Muscle of back (tissue), 11 donors: ENCODE measurements around the gene PRIM1. TPM values are rescaled to one million over a fixed set of nuclear protein-coding genes. Genes with fewer than 3 reads are reported as not detected.
A peak's percentile ranks its signal among the peaks of the same experiment; 100 is the strongest.
"Not testable (repeated sequence)": the region's sequence is repeated elsewhere in the genome, so short reads cannot be mapped to it uniquely, and the experiment has no call there.

ENCODE experiments used
- DNase-seq, 3 donors: peaks; one replicate each; pipeline versions ENCODE4 v3.0.0 to v3.0.0-alpha.2; 2013
- polyA plus RNA-seq, 10 donors: library from polyadenylated mRNA; unstranded; fragments of 120-200 nt; gene quantifications; one replicate each; pipeline ENCODE4 v1.2.1, GENCODE V29; 2013; ENCODE audit not compliant: insufficient read length in 10 of 10

PRIM1 gene
- polyA plus RNA-seq, 10 donors, result 9.0 to 15.2 (median 11.6) TPM

- no peak for DNase-seq
Observed at GRCh38 chr12:56719056-56719455, 33.1 kb downstream of the PRIM1 start.

GRCh38 chr12:56718636-56719035 is 33.5 kb downstream of the PRIM1 start:
- DNase-seq, result no peak

GRCh38 chr12:56718149-56718548 is 34.0 kb downstream of the PRIM1 start:
- DNase-seq, result no peak

- DNase-seq, result no peak
Observed at GRCh38 chr12:56716933-56717880, 34.9 kb downstream of the PRIM1 start.

GRCh38 chr12:56716458-56716857 is 35.7 kb downstream of the PRIM1 start:
- no peak for DNase-seq

- no peak for DNase-seq
Observed at GRCh38 chr12:56715798-56716197, 36.3 kb downstream of the PRIM1 start.

- no peak for DNase-seq
Observed at GRCh38 chr12:56714431-56714929, 37.6 kb downstream of the PRIM1 start.

- DNase-seq, result no peak
Observed at GRCh38 chr12:56713345-56713744, 38.8 kb downstream of the PRIM1 start.

- no peak for DNase-seq
Observed at GRCh38 chr12:56709759-56710376, 42.3 kb downstream of the PRIM1 start.

GRCh38 chr12:56704522-56704921 is 47.6 kb downstream of the PRIM1 start:
- DNase-seq, result not testable (repeated sequence)

- DNase-seq, result no peak
Observed at GRCh38 chr12:56699020-56699661, 53.0 kb downstream of the PRIM1 start.

- DNase-seq, result peak in 1 of 3 donors; percentile 20
Observed at GRCh38 chr12:56695327-56696101, 56.6 kb downstream of the PRIM1 start.

GRCh38 chr12:56694161-56694560 is 58.0 kb downstream of the PRIM1 start:
- no peak for DNase-seq

GRCh38 chr12:56688846-56689109 is 63.3 kb downstream of the PRIM1 start:
- DNase-seq, result no peak

GRCh38 chr12:56688129-56688845 is 63.8 kb downstream of the PRIM1 start, which contains the start of gene PTGES3:
Gene PTGES3, minus strand, starts transcription at chr12:56688284. Its CDS starts 285 bp downstream, at chr12:56687999.
- DNase-seq, result peak; percentile 98 to 99 (median 99)

GRCh38 chr12:56687223-56688128 is 64.6 kb downstream of the PRIM1 start:
- peak; percentile 28 to 74 (median 54) for DNase-seq

- DNase-seq, result no peak
Observed at GRCh38 chr12:56684745-56685359, 67.3 kb downstream of the PRIM1 start.

- DNase-seq, result no peak
Observed at GRCh38 chr12:56682323-56682722, 69.8 kb downstream of the PRIM1 start.
